Fibroblast of pulmonary artery (primary cell): ENCODE data around the gene SLC6A5.

Source experiments
- DNase-seq: peaks from one replicate; pipeline ENCODE4 v3.0.0-alpha.2; 2010; ENCODE audit warnings: low read depth
- H3K4me3 ChIP-seq: replicated peaks from 2 replicates; pipeline ENCODE4 v1.5.1; 2011; ENCODE audit warnings: low read depth, mild to moderate bottlenecking, control low read depth, low read length, moderate library complexity
- CTCF ChIP-seq: IDR thresholded peaks from 2 replicates; pipeline ENCODE4 v1.5.1; 2011; ENCODE audit warnings: mild to moderate bottlenecking, control low read depth, low read length, inconsistent platforms; ENCODE audit errors: missing control alignments

Gene SLC6A5

GRCh38 chr11:20676658-20677057 is 77.2 kb downstream of the SLC6A5 start:
- no peak for TF ChIP-seq CTCF
- no peak for DNase-seq

GRCh38 chr11:20688761-20689160 is 89.4 kb downstream of the SLC6A5 start:
- DNase-seq, result no peak
- TF ChIP-seq CTCF, result no peak
- no peak overlapping the region for H3K4me3 ChIP-seq

More at GRCh38 chr11:20676658-20677057, 77.2 kb downstream of the SLC6A5 start:
- no peak overlapping the region for H3K4me3 ChIP-seq

GRCh38 chr11:20707876-20708275 is 108.5 kb downstream of the SLC6A5 start:
- TF ChIP-seq CTCF, result no peak
- DNase-seq, result no peak
- H3K4me3 ChIP-seq, result no peak overlapping the region
